Thoracic aorta (tissue), 2 donors: ENCODE measurements around the gene KRTAP6-2. TPM values are rescaled to one million over a fixed set of nuclear protein-coding genes. Genes with fewer than 3 reads are reported as not detected.

ENCODE experiments used
- ATAC-seq: fragments of 150-250 bp; one replicate; pipeline ENCODE4 v1.8.0; 2017; ENCODE audit warnings: low read depth; ENCODE audit not compliant: insufficient number of reproducible peaks, low FRiP score
- DNase-seq: peaks from one replicate; pipeline ENCODE4 v3.0.0-alpha.2; 2020; ENCODE audit warnings: low spot score
- H3K27ac ChIP-seq, 2 donors: fragments of 200-600 bp; sonication (generic); 1 replicate in 1 of 2; 2 replicates in 1 of 2; pipeline ENCODE4 v1.5.1; 2016; ENCODE audit warnings: mild to moderate bottlenecking in 2 of 2, moderate library complexity in 2 of 2
- H3K27me3 ChIP-seq: fragments of 200-600 bp; sonication (generic); replicated peaks from 2 replicates; pipeline ENCODE4 v1.6.0; 2016; ENCODE audit warnings: mild to moderate bottlenecking; ENCODE audit not compliant: insufficient read depth
- H3K36me3 ChIP-seq: fragments of 200-600 bp; sonication (generic); one replicate; pipeline ENCODE4 v1.5.1; 2016
- H3K4me1 ChIP-seq, 2 donors: fragments of 200-600 bp; sonication (generic); 1 replicate in 1 of 2; 2 replicates in 1 of 2; pipeline versions ENCODE4 v1.5.1 to v1.6.0; 2016; ENCODE audit warnings: low read depth in 2 of 2, mild to moderate bottlenecking in 1 of 2; ENCODE audit not compliant: control insufficient read depth in 1 of 2
- H3K4me3 ChIP-seq: fragments of 200-600 bp; sonication (generic); 2 replicates; pipeline ENCODE4 v1.5.1; 2016; ENCODE audit warnings: mild to moderate bottlenecking
- H3K9me3 ChIP-seq: fragments of 200-600 bp; sonication (generic); 2 replicates; pipeline ENCODE4 v1.5.1; 2016
- total RNA-seq, 2 donors: library from RNA; depleted of rRNA; stranded (reverse); fragments of >200 nt; gene quantifications; one replicate each; pipeline versions ENCODE4 v1.1.0 to v1.2.3, GENCODE V29; 2016
- TF ChIP-seq, protein P1 (sequence below): fragments of 200-600 bp; sonication (generic); IDR thresholded peaks from one replicate; pipeline ENCODE4 v1.5.1; 2019; ENCODE audit warnings: antibody characterized with exemption

The KRTAP6-2 gene
- total RNA-seq, 2 donors from 2014 or later, result not detected

DNA sequence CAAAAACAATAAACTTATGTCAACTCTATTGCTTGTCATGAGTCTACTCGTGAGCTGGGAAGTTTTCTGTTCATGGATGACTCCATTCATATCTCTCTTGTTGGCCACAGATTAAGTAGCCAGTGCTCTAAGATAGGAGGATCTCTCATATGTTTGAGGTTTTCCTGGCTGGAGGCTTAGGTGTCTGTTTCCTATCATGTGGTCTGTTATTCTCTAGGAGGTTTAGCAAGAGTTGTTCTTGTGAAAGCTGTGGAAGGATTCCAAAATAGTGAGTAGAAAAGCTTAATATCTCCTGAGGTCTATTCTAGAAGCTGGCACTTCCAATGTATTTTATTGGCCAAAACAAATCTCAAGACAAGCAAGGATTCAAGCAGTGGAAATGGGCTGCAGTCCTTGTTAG is 30.5 kb upstream of the KRTAP6-2 start:
- Histone ChIP-seq H3K9me3 (no peaks in the 10 kb centered on the region), H3K27me3 (no peaks in the 10 kb centered on the region), H3K36me3 (no peaks in the 10 kb centered on the region), H3K27ac (no peak overlapping the region), H3K4me3 (no peak overlapping the region), H3K4me1 (no peaks in the 10 kb centered on the region)
- no peak for DNase-seq
- TF ChIP-seq, protein P1, sequence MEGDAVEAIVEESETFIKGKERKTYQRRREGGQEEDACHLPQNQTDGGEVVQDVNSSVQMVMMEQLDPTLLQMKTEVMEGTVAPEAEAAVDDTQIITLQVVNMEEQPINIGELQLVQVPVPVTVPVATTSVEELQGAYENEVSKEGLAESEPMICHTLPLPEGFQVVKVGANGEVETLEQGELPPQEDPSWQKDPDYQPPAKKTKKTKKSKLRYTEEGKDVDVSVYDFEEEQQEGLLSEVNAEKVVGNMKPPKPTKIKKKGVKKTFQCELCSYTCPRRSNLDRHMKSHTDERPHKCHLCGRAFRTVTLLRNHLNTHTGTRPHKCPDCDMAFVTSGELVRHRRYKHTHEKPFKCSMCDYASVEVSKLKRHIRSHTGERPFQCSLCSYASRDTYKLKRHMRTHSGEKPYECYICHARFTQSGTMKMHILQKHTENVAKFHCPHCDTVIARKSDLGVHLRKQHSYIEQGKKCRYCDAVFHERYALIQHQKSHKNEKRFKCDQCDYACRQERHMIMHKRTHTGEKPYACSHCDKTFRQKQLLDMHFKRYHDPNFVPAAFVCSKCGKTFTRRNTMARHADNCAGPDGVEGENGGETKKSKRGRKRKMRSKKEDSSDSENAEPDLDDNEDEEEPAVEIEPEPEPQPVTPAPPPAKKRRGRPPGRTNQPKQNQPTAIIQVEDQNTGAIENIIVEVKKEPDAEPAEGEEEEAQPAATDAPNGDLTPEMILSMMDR, result no peak
- ATAC-seq, result no peak

DNA sequence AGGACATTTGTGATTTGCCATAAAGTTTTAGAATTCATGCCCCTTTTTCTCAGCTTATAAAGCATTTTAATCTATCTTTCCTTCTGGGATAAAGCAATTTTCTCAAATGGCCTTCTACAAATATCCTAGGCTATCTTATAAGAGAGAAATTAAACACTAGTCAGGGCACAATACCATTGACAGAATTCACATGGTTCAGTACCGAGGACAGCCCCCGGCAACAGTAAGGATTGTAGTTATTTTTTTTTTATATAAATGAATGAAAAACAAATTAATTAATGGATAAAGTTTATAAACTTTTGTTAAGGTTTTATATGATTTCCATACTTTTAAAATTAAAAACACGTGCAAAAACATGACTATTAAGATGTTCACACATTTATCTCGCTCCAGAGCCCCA is 29.4 kb upstream of the KRTAP6-2 start:
- Histone ChIP-seq H3K9me3 (no peaks in the 10 kb centered on the region), H3K4me1 (no peaks in the 10 kb centered on the region), H3K27ac (no peak overlapping the region), H3K27me3 (no peaks in the 10 kb centered on the region), H3K4me3 (no peak overlapping the region), H3K36me3 (no peaks in the 10 kb centered on the region)
- no peak for ATAC-seq
- TF ChIP-seq, protein P1, result no peak
- DNase-seq, result no peak

DNA sequence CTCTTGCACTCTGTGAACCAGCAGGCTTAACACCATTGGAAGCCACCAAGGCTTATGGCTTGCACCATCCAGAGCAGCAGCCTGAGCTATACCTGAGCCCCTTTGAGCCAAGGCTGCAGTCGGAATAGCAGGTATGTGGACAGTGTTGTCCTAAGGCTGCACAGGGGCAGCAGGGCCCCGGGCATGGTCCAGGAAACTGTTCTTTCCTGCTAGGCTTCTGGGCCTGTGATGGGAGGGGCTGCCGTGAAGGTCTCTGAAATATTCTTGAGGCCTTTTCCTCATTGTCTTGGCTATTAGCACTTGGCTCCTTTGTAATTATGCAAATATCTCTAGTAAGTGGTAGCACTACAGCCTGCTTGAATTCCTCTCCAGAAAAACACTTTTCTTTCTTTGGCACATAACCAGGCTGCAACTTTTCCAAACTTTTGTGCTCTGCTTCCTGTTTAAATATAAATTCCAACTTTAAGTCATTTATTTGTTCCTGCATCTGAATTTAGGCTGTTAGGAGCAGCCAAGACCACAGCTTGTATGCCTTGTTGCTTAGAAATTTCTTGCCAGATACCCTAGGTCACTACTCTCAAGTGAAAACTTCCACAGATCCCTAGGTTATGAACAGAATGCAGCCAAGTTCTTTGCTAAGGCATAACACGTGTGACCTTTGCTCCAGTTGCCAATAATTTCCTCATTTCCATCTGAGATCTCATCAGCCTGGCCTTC is 26.9 kb upstream of the KRTAP6-2 start:
- Histone ChIP-seq H3K27ac (no peak overlapping the region), H3K36me3 (no peaks in the 10 kb centered on the region), H3K27me3 (no peaks in the 10 kb centered on the region), H3K9me3 (no peaks in the 10 kb centered on the region), H3K4me1 (no peaks in the 10 kb centered on the region), H3K4me3 (no peak overlapping the region)
- no peak for DNase-seq
- no peak for ATAC-seq
- TF ChIP-seq, protein P1, result no peak

DNA sequence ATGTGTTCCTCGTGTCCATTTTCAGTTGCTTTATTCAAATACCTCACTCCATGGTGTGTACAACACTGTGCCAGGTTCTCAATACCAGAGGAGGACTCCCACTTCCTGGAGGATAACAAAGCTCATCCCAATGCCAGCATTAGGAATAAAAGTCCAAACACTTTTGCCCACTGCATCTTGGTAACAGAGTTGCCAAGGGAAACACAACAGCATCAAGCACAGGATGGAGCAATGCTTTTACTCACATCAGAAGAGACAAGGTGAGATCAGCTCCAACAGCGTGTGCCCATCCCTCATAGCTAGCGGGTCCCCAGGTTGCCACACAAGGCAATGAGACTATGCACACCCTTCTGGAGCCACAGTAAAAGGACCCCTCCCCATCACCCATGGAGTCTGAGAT is 24.7 kb upstream of the KRTAP6-2 start:
- Histone ChIP-seq H3K27me3 (no peaks in the 10 kb centered on the region), H3K36me3 (no peaks in the 10 kb centered on the region), H3K4me1 (no peaks in the 10 kb centered on the region), H3K27ac (no peak overlapping the region), H3K9me3 (no peaks in the 10 kb centered on the region), H3K4me3 (no peak overlapping the region)
- TF ChIP-seq, protein P1, result no peak
- DNase-seq (no peak), ATAC-seq (no peak)

DNA sequence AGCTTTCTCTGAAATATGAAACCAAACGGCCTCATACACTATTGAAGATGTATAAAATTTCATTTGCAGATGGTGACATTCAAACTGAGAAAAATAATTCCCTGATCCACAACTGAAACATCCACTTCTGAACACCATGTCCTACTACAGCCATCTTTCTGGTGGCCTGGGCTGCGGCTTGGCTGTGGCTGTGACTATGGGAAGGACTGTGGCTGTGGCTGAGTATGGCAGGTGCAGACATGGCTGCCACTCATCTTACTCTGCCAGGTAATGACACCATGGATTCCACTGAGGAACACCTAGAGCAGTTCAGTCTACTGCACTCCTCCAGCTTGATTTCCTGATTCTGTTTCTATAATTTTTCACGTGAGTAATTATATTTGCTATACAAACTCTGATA is 21.8 kb upstream of the KRTAP6-2 start, which contains the start of gene KRTAP20-4:
KRTAP20-4 (plus strand) TSS at position 106 of the 400 bp plus-strand sequence.
- no peaks in the 10 kb centered on the region for H3K36me3 ChIP-seq
- no peaks in the 10 kb centered on the region for H3K4me1 ChIP-seq
- no peaks in the 10 kb centered on the region for H3K9me3 ChIP-seq
- TF ChIP-seq, protein P1, result no peak
- DNase-seq (no peak), ATAC-seq (no peak)
- no peak within 1 kb of the TSS for H3K4me3 ChIP-seq
- H3K27me3 ChIP-seq, result no peaks in the 10 kb centered on the region
- no peak within 1 kb of the TSS for H3K27ac ChIP-seq
